Colonic mucosa (tissue), 4 donors: ENCODE measurements around the gene BRPF1. TPM values are rescaled to one million over a fixed set of nuclear protein-coding genes. Genes with fewer than 3 reads are reported as not detected.

ENCODE experiments used
- DNase-seq: peaks from one replicate; pipeline ENCODE4 v3.0.0-alpha.2; 2020
- H3K27ac ChIP-seq: fragments of 200-600 bp; one replicate; pipeline ENCODE4 v1.8.0; 2021
- H3K27me3 ChIP-seq: fragments of 200-600 bp; one replicate; pipeline ENCODE4 v1.8.0; 2021
- H3K36me3 ChIP-seq: fragments of 200-600 bp; one replicate; pipeline ENCODE4 v1.8.0; 2021
- H3K4me1 ChIP-seq: fragments of 200-600 bp; one replicate; pipeline ENCODE4 v1.8.0; 2021; ENCODE audit warnings: mild to moderate bottlenecking
- H3K4me3 ChIP-seq: fragments of 200-600 bp; one replicate; pipeline ENCODE4 v1.8.0; 2021
- H3K9ac ChIP-seq, 2 donors: one replicate each; pipeline ENCODE4 v1.7.0; 2013; ENCODE audit warnings: control low read depth in 2 of 2, low read depth in 2 of 2, low read length in 2 of 2
- H3K9me3 ChIP-seq: fragments of 200-600 bp; one replicate; pipeline ENCODE4 v1.8.0; 2021
- CTCF ChIP-seq: fragments of 200-600 bp; IDR thresholded peaks from one replicate; pipeline ENCODE4 v1.8.0; 2022; ENCODE audit warnings: antibody characterized with exemption, mild to moderate bottlenecking
- intact Hi-C: fragments of 100-400 bp; cut with DNase I; formaldehyde crosslinking; loops from one replicate; pipeline ENCODE4 v1.14.1; 2022
- total RNA-seq, 2 donors: library from RNA; stranded (reverse); fragmentation: NEBNext Ultra II Directional in 1 of 2; extraction: Animal tissue kit (Norgen Biotek cat#: 25700) in 1 of 2; gene quantifications; one replicate each; pipeline ENCODE4 v1.2.1, GENCODE V29; 2021
- donor health status: healthy.
- donor health status: DM: no; HTN: no; CAD: no.
- donor health status: DM: no; HTN: no; CAD: no.

BRPF1 gene
- total RNA-seq, 2 donors from 2014 or later: 13.6 to 18.7 TPM

- intact Hi-C loops: no loop called here
- TF ChIP-seq CTCF: no peak
- no peak for DNase-seq
- H3K27ac ChIP-seq: no peak overlapping the region
- H3K36me3 ChIP-seq: peaks cover 24% of the 10 kb centered on the region
- no peak overlapping the region for H3K4me3 ChIP-seq
- no peak overlapping the region for H3K9ac ChIP-seq
- H3K9me3 ChIP-seq: no peaks in the 10 kb centered on the region
- no peaks in the 10 kb centered on the region for H3K4me1 ChIP-seq
- H3K27me3 ChIP-seq: no peaks in the 10 kb centered on the region
Measured at GRCh38 chr3:9739181-9739580, 7.6 kb downstream of the BRPF1 start.

- DNase-seq: no peak
- no peak overlapping the region for H3K9ac ChIP-seq
- TF ChIP-seq CTCF: no peak
- H3K9me3 ChIP-seq: no peaks in the 10 kb centered on the region
- no peaks in the 10 kb centered on the region for H3K27me3 ChIP-seq
- no peaks in the 10 kb centered on the region for H3K4me1 ChIP-seq
- no peak overlapping the region for H3K27ac ChIP-seq
- H3K36me3 ChIP-seq: peaks cover 44% of the 10 kb centered on the region
- no peak overlapping the region for H3K4me3 ChIP-seq
- intact Hi-C loops: no loop called here
Measured at GRCh38 chr3:9742560-9742959, 11.0 kb downstream of the BRPF1 start.

- Histone ChIP-seq H3K4me3 (no peak overlapping the region), H3K36me3 (peaks cover 41% of the 10 kb centered on the region)
- intact Hi-C loops: no loop called here
Measured at GRCh38 chr3:9743548-9743947, 12.0 kb downstream of the BRPF1 start.

GRCh38 chr3:9744162-9744561 lies 12.6 kb downstream of the BRPF1 start:
- Histone ChIP-seq H3K9me3 (no peaks in the 10 kb centered on the region), H3K4me3 (no peak overlapping the region), H3K4me1 (no peaks in the 10 kb centered on the region), H3K9ac (no peak overlapping the region), H3K27me3 (no peaks in the 10 kb centered on the region), H3K27ac (no peak overlapping the region), H3K36me3 (peaks cover 35% of the 10 kb centered on the region)
- no peak for TF ChIP-seq CTCF
- intact Hi-C loops: no loop called here
- no peak for DNase-seq

More at GRCh38 chr3:9743548-9743947, 12.0 kb downstream of the BRPF1 start:
- Histone ChIP-seq H3K9ac (no peak overlapping the region), H3K9me3 (no peaks in the 10 kb centered on the region), H3K4me1 (no peaks in the 10 kb centered on the region), H3K27ac (no peak overlapping the region), H3K27me3 (no peaks in the 10 kb centered on the region)
- TF ChIP-seq CTCF: no peak
- DNase-seq: no peak

- no peak for DNase-seq
- H3K9me3 ChIP-seq: no peaks in the 10 kb centered on the region
- H3K4me1 ChIP-seq: peaks cover 1% of the 10 kb centered on the region
- no peaks in the 10 kb centered on the region for H3K27me3 ChIP-seq
- TF ChIP-seq CTCF: no peak
- peaks cover 28% of the 10 kb centered on the region for H3K36me3 ChIP-seq
- intact Hi-C loops: loop anchor here (5.0 kb wide), 1 partner anchor 47 kb away; the partner anchor contains the start of genes ARPC4 and TADA3
- H3K27ac ChIP-seq: no peak overlapping the region
- H3K4me3 ChIP-seq: no peak overlapping the region
- no peak overlapping the region for H3K9ac ChIP-seq
Measured at GRCh38 chr3:9745521-9745920, 14.0 kb downstream of the BRPF1 start.
